KMS-11 (cell line): ENCODE data around the gene RAE1.

Source experiments
- H2AFZ ChIP-seq: fragments of 200-600 bp; sonication (generic); 2 replicates; pipeline ENCODE4 v1.6.1; 2016; ENCODE audit warnings: antibody characterized with exemption, mixed run types, low read depth
- H3K27ac ChIP-seq: fragments of 200-600 bp; sonication (generic); 2 replicates; pipeline ENCODE4 v1.6.1; 2016; ENCODE audit warnings: mild to moderate bottlenecking, mixed run types
- H3K27me3 ChIP-seq: fragments of 200-600 bp; sonication (generic); 2 replicates; pipeline ENCODE4 v1.6.1; 2017; ENCODE audit warnings: mild to moderate bottlenecking, low read depth, mixed run types, moderate library complexity; ENCODE audit not compliant: insufficient read depth
- H3K36me3 ChIP-seq: fragments of 200-600 bp; sonication (generic); 2 replicates; pipeline ENCODE4 v1.6.1; 2017; ENCODE audit warnings: mild to moderate bottlenecking, mixed run types; ENCODE audit not compliant: insufficient read depth
- H3K4me1 ChIP-seq: fragments of 200-600 bp; sonication (generic); 2 replicates; pipeline ENCODE4 v1.6.1; 2016; ENCODE audit warnings: mild to moderate bottlenecking, low read depth, mixed run types; ENCODE audit not compliant: poor library complexity, severe bottlenecking
- H3K4me2 ChIP-seq: fragments of 200-600 bp; sonication (generic); 2 replicates; pipeline ENCODE4 v1.7.0; 2016; ENCODE audit warnings: mild to moderate bottlenecking, mixed run types
- H3K4me3 ChIP-seq: fragments of 200-600 bp; sonication (generic); IDR thresholded peaks from 2 replicates; pipeline ENCODE4 v1.6.1; 2017; ENCODE audit warnings: low read depth, low read length, mixed read lengths; ENCODE audit not compliant: insufficient read depth
- H3K79me2 ChIP-seq: fragments of 200-600 bp; sonication (generic); 2 replicates; pipeline ENCODE4 v1.6.1; 2016; ENCODE audit warnings: low read depth, mixed run types; ENCODE audit not compliant: insufficient read depth
- H3K9ac ChIP-seq: fragments of 200-600 bp; sonication (generic); 2 replicates; pipeline ENCODE4 v1.6.1; 2016; ENCODE audit warnings: mild to moderate bottlenecking, mixed run types
- H4K20me1 ChIP-seq: fragments of 200-600 bp; sonication (generic); 2 replicates; pipeline ENCODE4 v1.6.1; 2016; ENCODE audit warnings: mild to moderate bottlenecking, mixed run types; ENCODE audit not compliant: insufficient read depth
- CTCF ChIP-seq: fragments of 200-600 bp; sonication (generic); conservative IDR thresholded peaks from 2 replicates; pipeline ENCODE4 v1.6.1; 2017; ENCODE audit warnings: low read depth, mild to moderate bottlenecking, antibody characterized with exemption, low read length, moderate library complexity, mixed read lengths

The RAE1 gene

GRCh38 chr20:57352305-57352704 lies 1.2 kb downstream of the RAE1 start:
- Histone ChIP-seq H3K4me3 (no peak overlapping the region), H3K36me3 (peaks cover 16% of the 10 kb centered on the region; the same call in 1 of the 2 replicates), H3K4me2 (peak overlapping the region; percentile 92), H3K79me2 (peaks cover 44% of the 10 kb centered on the region), H3K4me1 (peaks cover 11% of the 10 kb centered on the region), H3K27me3 (no peaks in the 10 kb centered on the region), H3K9ac (no peak overlapping the region; the same call in 1 of the 2 replicates), H2AFZ (no peak overlapping the region), H4K20me1 (no peaks in the 10 kb centered on the region), H3K27ac (no peak overlapping the region)
- TF ChIP-seq CTCF, result no peak

- Histone ChIP-seq H3K27ac (no peak overlapping the region), H3K4me2 (no peak overlapping the region)
Observed at GRCh38 chr20:57353351-57353750, 2.3 kb downstream of the RAE1 start.

GRCh38 chr20:57361517-57361916 lies 10.5 kb downstream of the RAE1 start:
- Histone ChIP-seq H3K27me3 (no peaks in the 10 kb centered on the region), H3K4me1 (no peaks in the 10 kb centered on the region), H3K79me2 (peaks cover 12% of the 10 kb centered on the region; the same call in 1 of the 2 replicates), H3K4me2 (no peak overlapping the region), H2AFZ (no peak overlapping the region), H3K36me3 (peaks cover 14% of the 10 kb centered on the region; the same call in 1 of the 2 replicates), H3K27ac (no peak overlapping the region), H4K20me1 (no peaks in the 10 kb centered on the region; the same call in 1 of the 2 replicates), H3K4me3 (no peak overlapping the region), H3K9ac (no peak overlapping the region)
- TF ChIP-seq CTCF, result no peak

More at GRCh38 chr20:57353351-57353750, 2.3 kb downstream of the RAE1 start:
- no peak overlapping the region for H2AFZ ChIP-seq
- H3K4me3 ChIP-seq, result no peak overlapping the region
- H3K79me2 ChIP-seq, result peaks cover 45% of the 10 kb centered on the region
- no peak for TF ChIP-seq CTCF
- H3K9ac ChIP-seq, result no peak overlapping the region
- no peaks in the 10 kb centered on the region for H4K20me1 ChIP-seq
- peaks cover 11% of the 10 kb centered on the region for H3K4me1 ChIP-seq
- H3K27me3 ChIP-seq, result no peaks in the 10 kb centered on the region
- peaks cover 16% of the 10 kb centered on the region; the same call in 1 of the 2 replicates for H3K36me3 ChIP-seq

GRCh38 chr20:57364451-57364850 lies 13.4 kb downstream of the RAE1 start:
- Histone ChIP-seq H3K27me3 (no peaks in the 10 kb centered on the region), H2AFZ (no peak overlapping the region), H3K79me2 (peaks cover 6% of the 10 kb centered on the region; the same call in 1 of the 2 replicates), H4K20me1 (no peaks in the 10 kb centered on the region; the same call in 1 of the 2 replicates), H3K4me2 (no peak overlapping the region), H3K27ac (no peak overlapping the region), H3K4me1 (no peaks in the 10 kb centered on the region), H3K36me3 (peaks cover 14% of the 10 kb centered on the region; the same call in 1 of the 2 replicates), H3K4me3 (no peak overlapping the region), H3K9ac (no peak overlapping the region)
- TF ChIP-seq CTCF, result no peak
